Activated T-helper 1 cell treated with anti-CD3 and anti-CD28 coated beads, Interleukin-12 subunit alpha, Interleukin-12 subunit beta, Interleukin-2, Interleukin-4 antibody, amounts not matched to agents 30 ng/mL and 10 ng/mL and 1 ng/mL, durations not matched to agents 14 hours and 24 hours and 36 hours (primary cell): ENCODE measurements around the gene GAREM2. TPM values are rescaled to one million over a fixed set of nuclear protein-coding genes. Genes with fewer than 3 reads are reported as not detected.

ENCODE experiments used
- DNase-seq: peaks from one replicate; pipeline ENCODE4 v3.0.0; 2021; ENCODE audit warnings: low spot score
- H3K27ac Mint-ChIP-seq: one replicate; pipeline ENCODE4 v1.8.0; 2021; ENCODE audit warnings: mild to moderate bottlenecking, mixed read lengths
- H3K27me3 Mint-ChIP-seq: one replicate; pipeline ENCODE4 v1.8.0; 2022; ENCODE audit warnings: mild to moderate bottlenecking, moderate library complexity, mixed read lengths; ENCODE audit not compliant: insufficient read depth
- H3K36me3 Mint-ChIP-seq: one replicate; pipeline ENCODE4 v1.8.0; 2021; ENCODE audit warnings: low read depth, mixed read lengths
- H3K4me1 Mint-ChIP-seq: one replicate; pipeline ENCODE4 v1.8.0; 2021; ENCODE audit warnings: low read depth, mixed read lengths
- H3K4me3 Mint-ChIP-seq: one replicate; pipeline ENCODE4 v1.8.0; 2021; ENCODE audit warnings: mild to moderate bottlenecking, moderate library complexity, mixed read lengths
- H3K9me3 Mint-ChIP-seq: one replicate; pipeline ENCODE4 v1.8.0; 2021; ENCODE audit warnings: mixed read lengths
- intact Hi-C: fragments of 100-400 bp; cut with micrococcal nuclease; formaldehyde crosslinking; loops from one replicate; pipeline ENCODE4 v1.15.1; 2024
- total RNA-seq: library from RNA; stranded (reverse); gene quantifications from 2 replicates; pipeline ENCODE4 v1.2.3, GENCODE V29; 2022

The GAREM2 gene
- total RNA-seq, 1 donor from 2014 or later = 6.1 TPM

- intact Hi-C loops = no loop called here
- Mint-ChIP-seq H3K9me3 (no peaks in the 10 kb centered on the region), H3K36me3 (peaks cover 54% of the 10 kb centered on the region), H3K4me3 (no peak overlapping the region), H3K27me3 (no peaks in the 10 kb centered on the region), H3K4me1 (no peaks in the 10 kb centered on the region), H3K27ac (no peak overlapping the region)
- DNase-seq = no peak
Measured at GRCh38 chr2:26197516-26197915, 24.6 kb downstream of the GAREM2 start.

- Mint-ChIP-seq H3K9me3 (no peaks in the 10 kb centered on the region), H3K36me3 (peaks cover 34% of the 10 kb centered on the region), H3K4me3 (no peak overlapping the region), H3K27ac (no peak overlapping the region), H3K4me1 (no peaks in the 10 kb centered on the region), H3K27me3 (no peaks in the 10 kb centered on the region)
- intact Hi-C loops = no loop called here
- no peak for DNase-seq
Measured at GRCh38 chr2:26202981-26203490, 30.1 kb downstream of the GAREM2 start.

- no peak for DNase-seq
- H3K27ac Mint-ChIP-seq = no peak overlapping the region
- no peaks in the 10 kb centered on the region for H3K27me3 Mint-ChIP-seq
- H3K4me1 Mint-ChIP-seq = no peaks in the 10 kb centered on the region
- intact Hi-C loops = no loop called here
- H3K4me3 Mint-ChIP-seq = no peak overlapping the region
- H3K9me3 Mint-ChIP-seq = no peaks in the 10 kb centered on the region
- H3K36me3 Mint-ChIP-seq = peaks cover 29% of the 10 kb centered on the region
Measured at GRCh38 chr2:26203906-26204305, 31.0 kb downstream of the GAREM2 start.

DNA sequence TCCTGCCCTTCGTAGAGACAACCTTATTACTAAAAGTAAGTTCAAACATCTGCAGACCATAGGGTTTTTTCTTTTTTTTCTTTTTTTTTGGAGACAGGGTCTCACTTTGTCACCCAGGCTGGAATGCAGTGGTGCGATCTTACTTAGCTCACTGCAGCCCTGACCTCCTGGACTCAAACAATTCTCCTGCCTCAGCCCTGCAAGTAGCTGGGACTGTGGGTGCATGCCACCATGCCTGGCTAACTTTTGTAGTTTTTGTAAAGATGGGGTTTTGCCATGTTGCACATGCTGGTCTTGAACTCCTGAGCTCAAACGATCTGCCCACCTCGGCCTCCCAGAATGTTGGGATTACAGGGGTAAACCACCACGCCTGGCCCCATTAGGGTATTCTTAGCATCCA lies 39.1 kb downstream of the GAREM2 start:
- H3K4me3 Mint-ChIP-seq = no peak overlapping the region
- peaks cover 9% of the 10 kb centered on the region for H3K4me1 Mint-ChIP-seq
- peaks cover 42% of the 10 kb centered on the region for H3K36me3 Mint-ChIP-seq
- H3K9me3 Mint-ChIP-seq = no peaks in the 10 kb centered on the region
- no peaks in the 10 kb centered on the region for H3K27me3 Mint-ChIP-seq
- H3K27ac Mint-ChIP-seq = no peak overlapping the region
- no peak for DNase-seq
- intact Hi-C loops = no loop called here

DNA sequence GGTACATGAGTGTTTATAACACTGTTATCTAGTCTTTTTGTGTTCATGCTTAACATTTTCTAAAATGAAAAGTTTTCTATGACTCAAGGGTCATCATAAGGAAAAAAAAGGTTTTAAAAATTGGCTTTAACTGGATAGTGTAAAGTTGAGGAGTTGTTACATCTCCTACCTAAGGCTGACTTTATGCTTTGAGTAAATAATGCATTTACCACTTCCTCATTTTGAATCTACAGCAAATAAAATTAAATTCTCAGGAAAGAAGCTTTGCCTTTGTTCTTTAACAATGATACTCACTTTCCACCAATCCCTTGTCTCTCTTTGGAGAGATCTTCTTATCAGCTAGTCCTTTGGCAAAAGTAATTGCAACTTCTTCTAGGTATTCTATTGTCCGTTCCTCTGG lies 41.9 kb downstream of the GAREM2 start:
- Mint-ChIP-seq H3K27ac (no peak overlapping the region), H3K4me1 (peaks cover 9% of the 10 kb centered on the region), H3K36me3 (peaks cover 46% of the 10 kb centered on the region), H3K27me3 (no peaks in the 10 kb centered on the region), H3K4me3 (no peak overlapping the region), H3K9me3 (no peaks in the 10 kb centered on the region)
- intact Hi-C loops = no loop called here
- no peak for DNase-seq

GRCh38 chr2:26215833-26216232 lies 42.9 kb downstream of the GAREM2 start:
- Mint-ChIP-seq H3K4me3 (no peak overlapping the region), H3K36me3 (peaks cover 48% of the 10 kb centered on the region), H3K27ac (no peak overlapping the region)

GRCh38 chr2:26216587-26216986 lies 43.7 kb downstream of the GAREM2 start:
- DNase-seq = no peak
- Mint-ChIP-seq H3K9me3 (no peaks in the 10 kb centered on the region), H3K36me3 (peaks cover 46% of the 10 kb centered on the region), H3K4me3 (no peak overlapping the region), H3K27ac (no peak overlapping the region), H3K27me3 (no peaks in the 10 kb centered on the region), H3K4me1 (peaks cover 9% of the 10 kb centered on the region)
- intact Hi-C loops = no loop called here

More at GRCh38 chr2:26215833-26216232, 42.9 kb downstream of the GAREM2 start:
- no peaks in the 10 kb centered on the region for H3K27me3 Mint-ChIP-seq
- H3K9me3 Mint-ChIP-seq = no peaks in the 10 kb centered on the region
- no peak for DNase-seq
- H3K4me1 Mint-ChIP-seq = peaks cover 9% of the 10 kb centered on the region
- intact Hi-C loops = no loop called here

DNA sequence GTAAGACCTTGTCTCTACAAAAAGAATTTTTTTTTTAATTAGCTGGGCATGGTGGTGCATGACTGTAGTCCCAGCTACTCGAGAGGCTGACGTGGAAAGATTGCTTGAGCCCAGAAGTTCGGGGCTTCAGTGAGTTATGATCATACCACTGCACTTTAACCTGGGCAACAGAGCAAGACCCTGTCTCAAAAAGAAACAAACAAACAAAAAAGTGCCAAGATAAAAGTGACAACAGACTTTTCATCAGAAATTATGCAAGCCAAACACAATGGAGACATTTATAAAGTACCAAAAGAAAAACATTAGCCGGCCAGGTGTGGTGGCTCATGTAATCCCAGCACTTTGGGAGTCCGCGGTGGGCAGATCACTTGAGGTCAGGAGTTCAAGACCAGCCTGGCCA lies 44.8 kb downstream of the GAREM2 start:
- Mint-ChIP-seq H3K4me3 (no peak overlapping the region), H3K27me3 (no peaks in the 10 kb centered on the region), H3K4me1 (peaks cover 9% of the 10 kb centered on the region), H3K36me3 (peaks cover 39% of the 10 kb centered on the region), H3K27ac (no peak overlapping the region), H3K9me3 (no peaks in the 10 kb centered on the region)
- intact Hi-C loops = no loop called here
- DNase-seq = no peak

GRCh38 chr2:26223018-26223417 lies 50.1 kb downstream of the GAREM2 start:
- H3K9me3 Mint-ChIP-seq = peaks cover 8% of the 10 kb centered on the region
- intact Hi-C loops = no loop called here
- no peak for DNase-seq
- no peak overlapping the region for H3K27ac Mint-ChIP-seq
- H3K4me3 Mint-ChIP-seq = no peak overlapping the region
- no peaks in the 10 kb centered on the region for H3K4me1 Mint-ChIP-seq
- H3K27me3 Mint-ChIP-seq = no peaks in the 10 kb centered on the region
- peaks cover 40% of the 10 kb centered on the region for H3K36me3 Mint-ChIP-seq

DNA sequence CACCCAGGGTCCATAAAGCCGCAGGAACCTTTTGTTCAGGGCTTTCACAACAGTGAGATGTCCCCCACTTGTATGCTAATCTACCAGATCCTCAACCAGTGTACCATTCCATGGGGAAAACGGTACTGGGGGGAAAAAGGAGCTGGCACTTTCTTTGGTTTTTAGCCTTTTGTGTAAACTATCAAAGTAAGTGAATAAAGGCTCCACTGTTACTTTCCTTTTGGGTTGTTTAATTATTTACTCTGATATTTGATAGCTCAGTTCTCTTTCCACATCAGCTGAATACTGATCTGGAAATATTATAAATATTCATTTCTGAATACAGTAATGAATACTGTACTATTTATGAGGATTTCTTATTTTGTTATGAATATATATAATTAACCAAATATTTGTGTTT lies 51.2 kb downstream of the GAREM2 start:
- Mint-ChIP-seq H3K4me3 (no peak overlapping the region), H3K9me3 (peaks cover 8% of the 10 kb centered on the region), H3K36me3 (peaks cover 44% of the 10 kb centered on the region), H3K27ac (no peak overlapping the region), H3K4me1 (no peaks in the 10 kb centered on the region), H3K27me3 (no peaks in the 10 kb centered on the region)
- DNase-seq = no peak
- intact Hi-C loops = no loop called here

DNA sequence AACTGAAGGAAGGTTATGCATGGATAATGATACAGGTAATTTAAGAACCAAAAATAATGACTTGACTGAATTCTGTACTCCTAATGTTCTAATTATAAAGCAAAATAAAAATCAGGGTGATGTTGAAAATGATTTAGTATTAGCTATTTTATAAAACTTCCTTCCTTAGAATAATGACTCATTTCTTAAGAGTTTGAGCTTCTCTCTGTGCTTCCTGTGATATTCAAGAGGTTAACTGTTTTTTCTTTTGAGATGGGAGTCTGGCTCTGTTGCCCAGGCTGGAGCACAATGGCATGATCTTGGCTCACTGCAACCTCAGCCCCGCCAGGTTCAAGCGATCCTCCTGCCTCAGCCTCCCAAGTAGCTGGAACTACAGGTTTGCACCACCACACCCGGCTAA lies 56.7 kb downstream of the GAREM2 start:
- Mint-ChIP-seq H3K4me1 (no peaks in the 10 kb centered on the region), H3K4me3 (no peak overlapping the region), H3K9me3 (peaks cover 8% of the 10 kb centered on the region), H3K27me3 (no peaks in the 10 kb centered on the region), H3K36me3 (peaks cover 65% of the 10 kb centered on the region), H3K27ac (no peak overlapping the region)
- intact Hi-C loops = no loop called here
- no peak for DNase-seq

GRCh38 chr2:26230806-26231205 lies 57.9 kb downstream of the GAREM2 start:
- Mint-ChIP-seq H3K4me1 (no peaks in the 10 kb centered on the region), H3K36me3 (peaks cover 63% of the 10 kb centered on the region), H3K9me3 (peaks cover 8% of the 10 kb centered on the region), H3K4me3 (no peak overlapping the region), H3K27ac (no peak overlapping the region), H3K27me3 (no peaks in the 10 kb centered on the region)
- intact Hi-C loops = no loop called here
- DNase-seq = no peak

GRCh38 chr2:26235089-26235488 lies 62.2 kb downstream of the GAREM2 start:
- no peak overlapping the region for H3K4me3 Mint-ChIP-seq
- no peaks in the 10 kb centered on the region for H3K9me3 Mint-ChIP-seq
- intact Hi-C loops = no loop called here

GRCh38 chr2:26237868-26238267 lies 65.0 kb downstream of the GAREM2 start:
- peaks cover 25% of the 10 kb centered on the region for H3K36me3 Mint-ChIP-seq
- no peaks in the 10 kb centered on the region for H3K9me3 Mint-ChIP-seq
- DNase-seq = no peak
- peaks cover 14% of the 10 kb centered on the region for H3K4me1 Mint-ChIP-seq
- H3K27ac Mint-ChIP-seq = no peak overlapping the region
- intact Hi-C loops = no loop called here
- no peak overlapping the region for H3K4me3 Mint-ChIP-seq
- no peaks in the 10 kb centered on the region for H3K27me3 Mint-ChIP-seq

More at GRCh38 chr2:26235089-26235488, 62.2 kb downstream of the GAREM2 start:
- Mint-ChIP-seq H3K4me1 (peaks cover 4% of the 10 kb centered on the region), H3K27me3 (no peaks in the 10 kb centered on the region), H3K36me3 (peaks cover 36% of the 10 kb centered on the region), H3K27ac (no peak overlapping the region)
- no peak for DNase-seq
